Measurements from ENCODE around the gene ENAH. TPM values are rescaled to one million over a fixed set of nuclear protein-coding genes. Genes with fewer than 3 reads are reported as not detected.

ENAH gene
- total and polyA plus RNA-seq, 10 donors, result 5.1 to 98.1 (median 44.8) TPM

DNA sequence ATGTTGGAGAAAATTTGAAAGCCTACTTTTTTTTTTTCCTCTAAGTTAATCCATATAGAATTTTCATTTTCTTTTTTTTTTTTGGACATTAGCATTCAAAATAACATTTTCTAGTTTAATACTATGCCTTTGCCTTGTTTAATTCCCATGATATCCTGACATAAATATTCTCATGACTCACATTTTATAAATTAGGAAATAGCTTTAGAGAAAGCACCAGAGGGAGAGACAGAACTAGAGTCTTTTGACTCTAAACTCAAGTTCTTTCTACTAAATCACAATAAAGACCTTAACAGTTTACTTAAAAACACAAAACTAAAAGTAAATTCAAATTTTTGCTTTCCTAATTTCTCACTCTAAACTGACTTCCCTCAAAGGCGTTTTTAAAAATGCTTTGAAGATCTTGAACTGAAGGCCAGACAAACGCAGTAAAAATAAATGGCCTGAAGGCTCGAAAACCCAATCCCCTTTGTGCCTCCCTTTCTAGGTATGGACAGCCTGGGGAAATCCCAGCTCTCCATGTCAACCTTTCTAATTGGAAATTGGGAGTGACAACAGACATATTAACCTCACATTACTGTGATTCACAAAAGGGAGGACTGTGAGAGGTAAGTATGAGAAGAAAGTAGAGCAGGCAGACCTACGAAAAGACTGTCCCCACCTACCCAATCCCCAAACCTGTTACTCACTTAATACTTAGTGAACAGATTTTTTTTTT, 104.6 kb downstream of the ENAH start:
- intact Hi-C loops (cut with DNase I; ENCODE audit: low total_unique reads), result no loop called here
- Histone ChIP-seq H3K36me3 (no peaks in the 10 kb centered on the region), H3K9me3 (no peaks in the 10 kb centered on the region), H3K4me3 (no peak overlapping the region), H3K27me3 (replicated peaks in 1 of 7) (no peaks in the 10 kb centered on the region), H3K27ac (no peak overlapping the region), H3K4me1 (peaks cover 0 to 12% (median 0%) of the 10 kb centered on the region in 6 donors)
- no peak for DNase-seq
- 75 to 85% (median 84%) methylated on average over 4 of the region's 4 CpGs for WGBS, 5 donors
- no peak for TF ChIP-seq POLR2A (IDR thresholded peaks at IDR 0.05)
- no peak for TF ChIP-seq POLR2AphosphoS5 (IDR thresholded peaks at IDR 0.05)
- TF ChIP-seq CTCF (IDR thresholded peaks at IDR 0.05 in 8 of 11, conservative IDR thresholded peaks at IDR 0.05 in 3 of 11), result no peak

- Histone ChIP-seq H3K4me1 (peaks cover 0 to 12% (median 0%) of the 10 kb centered on the region in 6 donors), H3K9me3 (no peaks in the 10 kb centered on the region), H3K36me3 (no peaks in the 10 kb centered on the region), H3K27ac (no peak overlapping the region), H3K4me3 (no peak overlapping the region), H3K27me3 (replicated peaks in 1 of 7) (no peaks in the 10 kb centered on the region)
- intact Hi-C loops (cut with DNase I; ENCODE audit: low total_unique reads), result no loop called here
- WGBS, 5 donors, result 81 to 91% (median 83%) methylated on average over 2 of the region's 2 CpGs
- TF ChIP-seq CTCF (IDR thresholded peaks at IDR 0.05 in 8 of 11, conservative IDR thresholded peaks at IDR 0.05 in 3 of 11) (no peak), POLR2AphosphoS5 (IDR thresholded peaks at IDR 0.05) (no peak), POLR2A (IDR thresholded peaks at IDR 0.05) (no peak)
- DNase-seq, result no peak
Measured at GRCh38 chr1:225545649-225546048, 107.3 kb downstream of the ENAH start.

DNA sequence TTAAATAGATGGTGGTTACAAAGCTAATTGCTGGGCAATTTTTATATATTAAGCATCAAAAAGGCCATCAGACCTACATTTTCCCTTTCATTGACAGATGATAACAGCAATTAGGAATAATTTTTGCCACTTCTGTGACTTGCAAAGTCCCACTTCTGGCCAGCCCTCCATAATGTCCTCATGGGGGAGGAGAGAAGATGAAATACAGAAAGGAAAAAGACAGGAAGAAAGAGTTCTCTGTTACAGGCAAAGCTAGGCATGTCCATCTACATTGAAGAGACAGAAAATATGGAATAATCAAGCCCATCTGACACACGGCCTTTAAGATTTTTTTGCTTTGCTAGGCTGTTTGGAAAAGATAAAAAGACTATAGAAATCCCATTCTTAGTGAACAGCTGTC, 108.0 kb downstream of the ENAH start:
- intact Hi-C loops (cut with DNase I; ENCODE audit: low total_unique reads), result no loop called here
- peaks cover 0 to 16% (median 0%) of the 10 kb centered on the region in 6 donors for H3K4me1 ChIP-seq
- no peak overlapping the region for H3K27ac ChIP-seq
- no peaks in the 10 kb centered on the region for H3K27me3 ChIP-seq (replicated peaks in 1 of 7)
- H3K4me3 ChIP-seq, result no peak overlapping the region
- no peak for DNase-seq
- no peaks in the 10 kb centered on the region for H3K9me3 ChIP-seq
- no peaks in the 10 kb centered on the region for H3K36me3 ChIP-seq
- WGBS, 5 donors, result 64 to 83% (median 69%) methylated on average over 1 of the region's 1 CpG
- TF ChIP-seq POLR2A (IDR thresholded peaks at IDR 0.05) (no peak), POLR2AphosphoS5 (IDR thresholded peaks at IDR 0.05) (no peak), CTCF (IDR thresholded peaks at IDR 0.05 in 8 of 11, conservative IDR thresholded peaks at IDR 0.05 in 3 of 11) (no peak)

DNA sequence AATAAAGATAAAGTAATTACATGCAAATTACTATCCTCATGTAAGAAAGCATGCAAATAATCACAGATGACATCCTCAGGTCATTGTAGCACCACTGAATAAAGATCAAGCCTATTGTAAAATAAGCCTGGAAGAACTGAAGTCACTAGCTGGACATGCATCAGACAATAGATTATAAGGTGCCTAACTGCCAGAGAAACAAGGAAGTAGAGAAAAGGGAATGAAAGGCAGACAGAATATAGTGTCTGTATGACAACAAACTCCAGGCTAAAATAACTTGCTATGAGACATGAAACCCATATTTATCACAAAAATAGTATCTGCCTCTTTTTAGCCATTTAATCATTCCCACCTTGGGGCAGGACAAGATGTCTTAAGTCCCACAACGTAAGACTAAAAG, 108.7 kb downstream of the ENAH start:
- TF ChIP-seq POLR2A (IDR thresholded peaks at IDR 0.05) (no peak), POLR2AphosphoS5 (IDR thresholded peaks at IDR 0.05) (no peak), CTCF (IDR thresholded peaks at IDR 0.05 in 8 of 11, conservative IDR thresholded peaks at IDR 0.05 in 3 of 11) (no peak)
- Histone ChIP-seq H3K27ac (no peak overlapping the region), H3K27me3 (replicated peaks in 1 of 7) (no peaks in the 10 kb centered on the region), H3K9me3 (no peaks in the 10 kb centered on the region), H3K4me1 (peaks cover 0 to 22% (median 0%) of the 10 kb centered on the region in 6 donors), H3K4me3 (no peak overlapping the region), H3K36me3 (no peaks in the 10 kb centered on the region)
- no peak for DNase-seq
- WGBS, 5 donors, result 79 to 94% (median 92%) methylated on average over 1 of the region's 1 CpG
- intact Hi-C loops (cut with DNase I; ENCODE audit: low total_unique reads), result no loop called here
